ENCODE data around the gene KRTAP10-3. TPM values are rescaled to one million over a fixed set of nuclear protein-coding genes. Genes with fewer than 3 reads are reported as not detected.

KRTAP10-3 gene
- total RNA-seq, 1 experiment from 2014 or later = not detected

GRCh38 chr21:44544566-44544965, 14.0 kb downstream of the KRTAP10-3 start:
- intact Hi-C loops (cut with micrococcal nuclease; ENCODE audit: unreplicated experiment) = no loop called here
- no peak for TF ChIP-seq CTCF (IDR thresholded peaks at IDR 0.05; ENCODE audit: insufficient read depth in 1 of 2, low read depth in 1 of 2, low read length in 1 of 2, severe bottlenecking in 1 of 2, unreplicated experiment in 1 of 2)

GRCh38 chr21:44542716-44543115, 15.9 kb downstream of the KRTAP10-3 start:
- Mint-ChIP-seq H3K4me3 (ENCODE audit: unreplicated experiment) (no peak overlapping the region), H3K9me3 (ENCODE audit: unreplicated experiment) (peaks cover 14% of the 10 kb centered on the region), H3K36me3 (ENCODE audit: insufficient read depth, unreplicated experiment) (no peaks in the 10 kb centered on the region), H3K27me3 (ENCODE audit: insufficient read depth, unreplicated experiment) (peaks cover 6% of the 10 kb centered on the region), H3K4me1 (ENCODE audit: low read depth, unreplicated experiment) (no peaks in the 10 kb centered on the region), H3K27ac (ENCODE audit: unreplicated experiment) (no peak overlapping the region)
- ChIA-PET CTCF (interaction anchor here (0.6 kb wide), 1 partner anchor 81 kb away, joined by 3 read pairs; no protein-coding TSS in a partner anchor), POLR2A (no interaction called here)
- Histone ChIP-seq H3K4me3 (ENCODE audit: low read depth, low read length) (no peak overlapping the region), H3K4me1 (no peaks in the 10 kb centered on the region), H3K36me3 (ENCODE audit: control insufficient read depth, insufficient read depth, low read length) (no peaks in the 10 kb centered on the region), H3K9me3 (peaks cover 6% of the 10 kb centered on the region), H3K27me3 (replicated peaks; ENCODE audit: control insufficient read depth, insufficient read depth, low read length) (no peaks in the 10 kb centered on the region)
- no peak for TF ChIP-seq CTCF (IDR thresholded peaks at IDR 0.05; ENCODE audit: insufficient read depth in 1 of 2, low read depth in 1 of 2, low read length in 1 of 2, severe bottlenecking in 1 of 2, unreplicated experiment in 1 of 2)
- BruUV-seq (replicated peaks) = no TSS peak
- intact Hi-C loops (cut with micrococcal nuclease; ENCODE audit: unreplicated experiment) = no loop called here
- DNase-seq = no peak

More at GRCh38 chr21:44544566-44544965, 14.0 kb downstream of the KRTAP10-3 start:
- Histone ChIP-seq H3K36me3 (ENCODE audit: control insufficient read depth, insufficient read depth, low read length) (no peaks in the 10 kb centered on the region), H3K4me1 (0 out of 2 replicates have a peak, but pooled peaks cover 3% of the 10 kb centered on the region), H3K9me3 (peaks cover 6% of the 10 kb centered on the region), H3K4me3 (ENCODE audit: low read depth, low read length) (no peak overlapping the region), H3K27me3 (replicated peaks; ENCODE audit: control insufficient read depth, insufficient read depth, low read length) (no peaks in the 10 kb centered on the region)
- Mint-ChIP-seq H3K27ac (ENCODE audit: unreplicated experiment) (no peak overlapping the region), H3K4me1 (ENCODE audit: low read depth, unreplicated experiment) (no peaks in the 10 kb centered on the region), H3K4me3 (ENCODE audit: unreplicated experiment) (no peak overlapping the region), H3K27me3 (ENCODE audit: insufficient read depth, unreplicated experiment) (peaks cover 1% of the 10 kb centered on the region), H3K9me3 (ENCODE audit: unreplicated experiment) (peaks cover 18% of the 10 kb centered on the region), H3K36me3 (ENCODE audit: insufficient read depth, unreplicated experiment) (no peaks in the 10 kb centered on the region)
- no peak for DNase-seq
- POLR2A ChIA-PET = no interaction called here
- BruUV-seq (replicated peaks) = no TSS peak
- CTCF ChIA-PET = no interaction called here

GRCh38 chr21:44540741-44541288, 17.8 kb downstream of the KRTAP10-3 start:
- Histone ChIP-seq H3K4me3 (ENCODE audit: low read depth, low read length) (no peak overlapping the region), H3K9me3 (no peaks in the 10 kb centered on the region), H3K36me3 (ENCODE audit: control insufficient read depth, insufficient read depth, low read length) (no peaks in the 10 kb centered on the region), H3K27me3 (replicated peaks; ENCODE audit: control insufficient read depth, insufficient read depth, low read length) (no peaks in the 10 kb centered on the region), H3K4me1 (no peaks in the 10 kb centered on the region)
- H3K9me3 Mint-ChIP-seq (ENCODE audit: unreplicated experiment) = no peaks in the 10 kb centered on the region
- H3K27me3 Mint-ChIP-seq (ENCODE audit: insufficient read depth, unreplicated experiment) = peaks cover 9% of the 10 kb centered on the region
- ChIA-PET CTCF (interaction anchor here (1.1 kb wide), 1 partner anchor 12 kb away, joined by 3 read pairs; no protein-coding TSS in a partner anchor), POLR2A (no interaction called here)
- H3K27ac Mint-ChIP-seq (ENCODE audit: unreplicated experiment) = no peak overlapping the region
- DNase-seq = no peak
- no peak overlapping the region for H3K4me3 Mint-ChIP-seq (ENCODE audit: unreplicated experiment)
- no peaks in the 10 kb centered on the region for H3K36me3 Mint-ChIP-seq (ENCODE audit: insufficient read depth, unreplicated experiment)
- BruUV-seq (replicated peaks) = no TSS peak
- TF ChIP-seq CTCF (IDR thresholded peaks at IDR 0.05; ENCODE audit: insufficient read depth in 1 of 2, low read depth in 1 of 2, low read length in 1 of 2, severe bottlenecking in 1 of 2, unreplicated experiment in 1 of 2) = no peak
- no peaks in the 10 kb centered on the region for H3K4me1 Mint-ChIP-seq (ENCODE audit: low read depth, unreplicated experiment)
- intact Hi-C loops (cut with micrococcal nuclease; ENCODE audit: unreplicated experiment) = no loop called here
